OCI-LY3 (cell line): ENCODE measurements around the gene C19orf81.

Experiments used
- H2AFZ ChIP-seq: fragments of 200-600, 300-600 bp; shearing (Covaris generic); 2 replicates; pipeline ENCODE4 v1.6.0; 2014; ENCODE audit warnings: antibody characterized with exemption, low read depth, low read length
- H3K27ac ChIP-seq: fragments of 200-600, 300-600 bp; sonication (generic); 2 replicates; pipeline ENCODE4 v1.5.1; 2014; ENCODE audit warnings: mild to moderate bottlenecking, low read length, moderate library complexity, mixed read lengths
- H3K27me3 ChIP-seq: fragments of 200-600, 300-600 bp; sonication (generic); 2 replicates; pipeline ENCODE4 v1.6.1; 2014; ENCODE audit warnings: low read depth, low read length, mixed read lengths
- H3K36me3 ChIP-seq: fragments of 200-600, 300-600 bp; sonication (generic); replicated peaks from 2 replicates; pipeline ENCODE3; 2014; ENCODE audit warnings: low read depth, low read length, mixed read lengths
- H3K4me1 ChIP-seq: fragments of 300-600, 200-600 bp; sonication (generic); 2 replicates; pipeline ENCODE4 v1.6.1; 2014; ENCODE audit warnings: low read length, mixed read lengths
- H3K4me2 ChIP-seq: fragments of 200-600, 300-600 bp; sonication (generic); 2 replicates; pipeline ENCODE4 v1.6.1; 2014; ENCODE audit warnings: low read length, mixed read lengths
- H3K4me3 ChIP-seq: fragments of 300-600, 200-600 bp; sonication (generic); 2 replicates; pipeline ENCODE4 v1.5.1; 2014; ENCODE audit warnings: antibody characterized with exemption, mild to moderate bottlenecking, low read length, moderate library complexity
- H3K79me2 ChIP-seq: fragments of 300-600, 200-600 bp; shearing (Covaris generic); 2 replicates; pipeline ENCODE4 v1.6.1; 2014; ENCODE audit warnings: mild to moderate bottlenecking, low read length, mixed read lengths
- H3K9ac ChIP-seq: fragments of 300-600, 200-600 bp; shearing (Covaris generic); 2 replicates; pipeline ENCODE4 v1.6.0; 2014; ENCODE audit warnings: mild to moderate bottlenecking, low read length, moderate library complexity
- H3K9me3 ChIP-seq: fragments of 200-600, 300-600 bp; shearing (Covaris generic); 2 replicates; pipeline ENCODE4 v1.6.1; 2014; ENCODE audit warnings: low read length, mixed read lengths; ENCODE audit not compliant: insufficient read depth
- H4K20me1 ChIP-seq: fragments of 200-600, 300-600 bp; sonication (generic); 2 replicates; pipeline ENCODE4 v1.6.1; 2016; ENCODE audit warnings: low read length, mixed read lengths; ENCODE audit not compliant: insufficient read depth
- CTCF ChIP-seq: fragments of 200-600, 300-600 bp; sonication (generic); IDR thresholded peaks from 2 replicates; pipeline ENCODE4 v1.5.1; 2014; ENCODE audit warnings: antibody characterized with exemption, low read length, low read depth
- EZH2phosphoT487 ChIP-seq: fragments of 200-600 bp; shearing (Covaris generic); IDR thresholded peaks from 2 replicates; pipeline ENCODE4 v1.6.1; 2018; ENCODE audit warnings: antibody characterized with exemption, mixed run types, low read depth

The C19orf81 gene

GRCh38 chr19:50703915-50704796, 54.9 kb downstream of the C19orf81 start:
- Histone ChIP-seq H4K20me1 (no peaks in the 10 kb centered on the region), H3K4me2 (no peak overlapping the region), H3K79me2 (no peaks in the 10 kb centered on the region), H3K4me1 (0 out of 2 replicates have a peak, but pooled peaks cover 2% of the 10 kb centered on the region), H2AFZ (no peak overlapping the region), H3K4me3 (no peak overlapping the region), H3K27me3 (peaks cover 20% of the 10 kb centered on the region), H3K9ac (no peak overlapping the region), H3K9me3 (no peaks in the 10 kb centered on the region), H3K27ac (no peak overlapping the region), H3K36me3 (no peaks in the 10 kb centered on the region)
- no peak for TF ChIP-seq CTCF
- no peak for TF ChIP-seq EZH2phosphoT487

GRCh38 chr19:50705422-50706019, 56.3 kb downstream of the C19orf81 start:
- Histone ChIP-seq H3K27me3 (peaks cover 8% of the 10 kb centered on the region), H3K79me2 (no peaks in the 10 kb centered on the region), H3K4me3 (no peak overlapping the region), H4K20me1 (no peaks in the 10 kb centered on the region), H3K4me2 (no peak overlapping the region), H3K4me1 (0 out of 2 replicates have a peak, but pooled peaks cover 2% of the 10 kb centered on the region), H3K27ac (no peak overlapping the region), H3K9ac (no peak overlapping the region), H3K36me3 (no peaks in the 10 kb centered on the region), H3K9me3 (no peaks in the 10 kb centered on the region), H2AFZ (no peak overlapping the region)
- TF ChIP-seq CTCF, result peak; percentile 84
- TF ChIP-seq EZH2phosphoT487, result no peak

- no peaks in the 10 kb centered on the region for H3K36me3 ChIP-seq
- no peak overlapping the region for H3K9ac ChIP-seq
- no peak overlapping the region for H2AFZ ChIP-seq
- no peaks in the 10 kb centered on the region for H3K79me2 ChIP-seq
- no peak overlapping the region for H3K4me2 ChIP-seq
- H4K20me1 ChIP-seq, result no peaks in the 10 kb centered on the region
- H3K9me3 ChIP-seq, result no peaks in the 10 kb centered on the region
- no peak overlapping the region for H3K4me3 ChIP-seq
- H3K27me3 ChIP-seq, result peaks cover 4% of the 10 kb centered on the region
- 0 out of 2 replicates have a peak, but pooled peaks cover 2% of the 10 kb centered on the region for H3K4me1 ChIP-seq
- TF ChIP-seq CTCF, result no peak
- TF ChIP-seq EZH2phosphoT487, result no peak
- no peak overlapping the region for H3K27ac ChIP-seq
Measured at GRCh38 chr19:50706387-50706786, 57.1 kb downstream of the C19orf81 start.

GRCh38 chr19:50708179-50708879, 59.1 kb downstream of the C19orf81 start:
- no peak overlapping the region for H3K4me3 ChIP-seq
- no peaks in the 10 kb centered on the region for H3K9me3 ChIP-seq
- H3K9ac ChIP-seq, result no peak overlapping the region
- no peak for TF ChIP-seq CTCF
- no peak for TF ChIP-seq EZH2phosphoT487
- H3K36me3 ChIP-seq, result no peaks in the 10 kb centered on the region
- H3K27me3 ChIP-seq, result peaks cover 7% of the 10 kb centered on the region
- 0 out of 2 replicates have a peak, but pooled peaks cover 2% of the 10 kb centered on the region for H3K4me1 ChIP-seq
- H3K27ac ChIP-seq, result no peak overlapping the region
- no peak overlapping the region for H3K4me2 ChIP-seq
- no peaks in the 10 kb centered on the region for H3K79me2 ChIP-seq
- H4K20me1 ChIP-seq, result no peaks in the 10 kb centered on the region
- H2AFZ ChIP-seq, result no peak overlapping the region
